HFFc6 (cell line): Measurements from ENCODE around the gene PRELID3B. TPM values are rescaled to one million over a fixed set of nuclear protein-coding genes. Genes with fewer than 3 reads are reported as not detected.
"Not testable (repeated sequence)": the region's sequence is repeated elsewhere in the genome, so short reads cannot be mapped to it uniquely, and the experiment has no call there.

Source experiments
- DNase-seq: peaks from one replicate; pipeline ENCODE4 v3.0.0-alpha.2; 2018
- H3K27ac Mint-ChIP-seq: 2 replicates; pipeline ENCODE4 v1.8.0; 2020; ENCODE audit warnings: mild to moderate bottlenecking, mixed read lengths
- H3K27me3 Mint-ChIP-seq: 2 replicates; pipeline ENCODE4 v1.8.0; 2021; ENCODE audit warnings: mild to moderate bottlenecking, moderate library complexity, mixed read lengths; ENCODE audit not compliant: insufficient read depth
- H3K36me3 Mint-ChIP-seq: 2 replicates; pipeline ENCODE4 v1.8.0; 2021; ENCODE audit warnings: low read depth, mixed read lengths
- H3K4me1 Mint-ChIP-seq: 2 replicates; pipeline ENCODE4 v1.8.0; 2020; ENCODE audit warnings: low read depth, mixed read lengths
- H3K4me3 Mint-ChIP-seq: 2 replicates; pipeline ENCODE4 v1.8.0; 2020; ENCODE audit warnings: mild to moderate bottlenecking, moderate library complexity, mixed read lengths
- H3K9me3 Mint-ChIP-seq: 2 replicates; pipeline ENCODE4 v1.8.0; 2020; ENCODE audit warnings: mild to moderate bottlenecking, mixed read lengths
- CTCF ChIP-seq: fragments of 200-600 bp; sonication (generic); IDR thresholded peaks from 2 replicates; pipeline ENCODE4 v1.5.0; 2021; ENCODE audit warnings: antibody characterized with exemption, mild to moderate bottlenecking
- total RNA-seq, 6 experiments: library from RNA; stranded (reverse); fragmentation: NEBNext Ultra II Directional; extraction: Animal tissue kit (Norgen Biotek cat#: 25700); gene quantifications; 2 replicates in 1 of 6; 3 replicates in 5 of 6; pipeline ENCODE4 v1.2.3, GENCODE V29; 2021

The PRELID3B gene
- total RNA-seq, 6 experiments from 2014 or later, result 55.2 to 64.1 (median 59.8) TPM

GRCh38 chr20:59043698-59044097 lies 1.1 kb upstream of the PRELID3B start:
- Mint-ChIP-seq H3K4me3 (peak overlapping the region; percentile 69), H3K27ac (peak overlapping the region; percentile 71), H3K27me3 (peaks cover 2% of the 10 kb centered on the region; the same call in 1 of the 2 replicates), H3K36me3 (peaks cover 22% of the 10 kb centered on the region), H3K9me3 (no peaks in the 10 kb centered on the region; the same call in 1 of the 2 replicates), H3K4me1 (peaks cover 57% of the 10 kb centered on the region)
- peak; percentile 46 for DNase-seq
- TF ChIP-seq CTCF, result no peak

DNA sequence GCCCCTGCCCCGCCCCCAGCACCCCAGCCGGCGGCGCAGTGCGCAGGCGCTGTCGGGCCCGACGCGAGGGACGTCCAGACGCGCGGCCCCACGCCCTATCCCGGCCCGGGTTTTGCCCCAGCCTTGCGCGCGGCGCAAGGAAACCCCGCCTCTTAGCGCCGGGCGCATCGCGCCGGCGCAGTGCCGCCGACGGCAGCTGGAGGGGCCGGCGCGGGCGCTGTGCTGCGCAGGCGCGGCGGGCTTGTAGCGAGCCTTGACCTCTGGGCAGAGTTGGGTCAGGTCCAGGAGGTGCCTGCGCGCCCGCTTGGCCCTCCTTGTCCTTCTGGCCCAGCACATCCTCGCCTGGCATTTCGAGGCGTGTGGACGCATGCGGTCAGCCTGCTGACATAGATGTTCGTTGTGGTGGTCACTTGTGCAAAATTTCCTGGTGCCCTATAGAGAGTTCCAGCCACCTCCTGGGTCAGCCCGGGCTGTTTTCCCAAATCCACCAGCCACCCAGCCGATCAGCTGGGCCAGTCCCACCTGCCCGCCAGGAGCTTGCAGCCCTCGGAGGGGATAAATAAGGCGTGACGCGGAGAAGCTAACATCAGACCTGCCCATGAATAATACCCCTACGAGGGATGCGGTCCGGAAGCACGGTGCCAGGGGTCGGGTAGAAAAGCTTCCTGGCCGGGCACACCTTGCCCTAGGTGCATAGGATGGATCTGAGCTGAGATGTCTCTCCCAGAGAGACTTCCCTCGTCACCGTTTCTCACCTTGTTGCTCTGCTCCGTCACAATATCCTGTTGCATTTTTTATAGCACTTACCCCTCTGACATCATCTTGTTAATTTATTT lies 428 bp upstream of the PRELID3B start:
- no peaks in the 10 kb centered on the region; the same call in 1 of the 2 replicates for H3K9me3 Mint-ChIP-seq
- peak overlapping the region; percentile 78 for H3K27ac Mint-ChIP-seq
- peak; percentile 76 for DNase-seq
- H3K4me1 Mint-ChIP-seq, result peaks cover 51% of the 10 kb centered on the region
- H3K27me3 Mint-ChIP-seq, result peaks cover 2% of the 10 kb centered on the region; the same call in 1 of the 2 replicates
- no peak for TF ChIP-seq CTCF
- peak overlapping the region; percentile 90 for H3K4me3 Mint-ChIP-seq
- peaks cover 22% of the 10 kb centered on the region for H3K36me3 Mint-ChIP-seq

DNA sequence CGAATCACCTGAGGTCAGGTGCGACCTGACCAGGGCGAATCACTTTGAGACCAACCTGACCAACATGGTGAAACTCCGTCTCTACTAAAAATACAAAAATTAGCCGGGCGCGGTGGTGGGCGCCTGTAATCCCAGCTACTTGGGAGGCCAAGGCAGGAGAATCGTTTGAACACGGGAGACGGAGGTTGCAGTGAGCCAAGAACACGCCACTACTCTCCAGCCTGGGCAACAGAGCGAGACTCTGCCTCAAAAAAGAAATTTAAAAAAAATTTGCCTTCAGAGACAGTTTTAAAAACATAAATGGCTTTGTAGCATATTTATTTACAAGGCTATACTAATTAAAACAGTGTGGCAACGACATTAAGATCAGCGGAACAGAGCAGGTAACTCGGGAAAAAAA lies 1.1 kb downstream of the PRELID3B start:
- peaks cover 45% of the 10 kb centered on the region for H3K4me1 Mint-ChIP-seq
- DNase-seq, H3K27me3 Mint-ChIP-seq, H3K9me3 Mint-ChIP-seq, H3K27ac Mint-ChIP-seq: not testable (repeated sequence)
- H3K36me3 Mint-ChIP-seq, result peaks cover 31% of the 10 kb centered on the region
- H3K4me3 Mint-ChIP-seq, result peak overlapping the region; percentile 90

DNA sequence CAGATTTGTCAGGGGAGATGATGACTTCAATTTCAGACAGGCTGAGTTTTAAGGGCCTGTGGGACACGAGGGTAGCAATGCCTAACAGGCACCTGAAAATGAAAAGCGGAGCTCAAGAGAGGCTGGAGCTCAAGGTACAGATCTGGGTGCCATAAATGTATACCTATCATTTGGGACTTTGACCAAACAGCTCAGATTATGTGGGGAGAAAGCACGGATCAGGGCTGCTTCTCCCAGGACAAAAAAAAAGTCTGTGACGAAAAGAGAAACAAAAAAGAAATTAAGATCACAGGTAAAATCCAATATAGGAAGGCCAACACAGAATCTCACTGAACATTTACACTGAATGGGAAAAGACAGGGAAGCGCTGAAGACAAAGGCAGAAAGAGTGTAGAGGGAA lies 1.9 kb downstream of the PRELID3B start:
- Mint-ChIP-seq H3K27ac (peak overlapping the region; percentile 12), H3K4me1 (peaks cover 45% of the 10 kb centered on the region), H3K36me3 (peaks cover 36% of the 10 kb centered on the region), H3K4me3 (peak overlapping the region; percentile 90), H3K27me3 (no peaks in the 10 kb centered on the region; the same call in 1 of the 2 replicates), H3K9me3 (no peaks in the 10 kb centered on the region; the same call in 1 of the 2 replicates)
- no peak for TF ChIP-seq CTCF
- no peak for DNase-seq

DNA sequence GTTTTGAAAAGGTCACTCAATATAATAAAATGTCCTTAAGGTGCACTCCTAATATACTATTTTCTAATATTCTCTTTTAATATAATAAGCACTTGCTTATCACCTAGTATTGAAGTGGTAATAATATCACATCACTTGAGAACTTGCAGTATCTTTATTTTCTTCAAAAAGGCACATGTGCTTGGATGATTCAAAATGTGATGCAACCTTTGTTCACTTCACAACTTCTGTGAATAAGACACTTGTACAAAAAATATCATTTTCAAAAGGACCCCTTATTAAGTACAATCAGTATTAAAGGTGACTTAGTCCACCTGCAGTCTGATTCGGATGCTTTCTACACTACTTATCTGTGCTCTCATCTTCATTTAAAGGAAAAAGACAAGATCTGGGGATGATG lies 3.4 kb downstream of the PRELID3B start:
- no peak for TF ChIP-seq CTCF
- H3K4me1 Mint-ChIP-seq, result peaks cover 45% of the 10 kb centered on the region
- no peaks in the 10 kb centered on the region; the same call in 1 of the 2 replicates for H3K9me3 Mint-ChIP-seq
- 0 out of 2 replicates have a peak overlapping the region, but pooled peaks have one; percentile 16 for H3K27ac Mint-ChIP-seq
- H3K36me3 Mint-ChIP-seq, result peaks cover 48% of the 10 kb centered on the region
- H3K27me3 Mint-ChIP-seq, result no peaks in the 10 kb centered on the region; the same call in 1 of the 2 replicates
- no peak overlapping the region for H3K4me3 Mint-ChIP-seq
- DNase-seq, result no peak

DNA sequence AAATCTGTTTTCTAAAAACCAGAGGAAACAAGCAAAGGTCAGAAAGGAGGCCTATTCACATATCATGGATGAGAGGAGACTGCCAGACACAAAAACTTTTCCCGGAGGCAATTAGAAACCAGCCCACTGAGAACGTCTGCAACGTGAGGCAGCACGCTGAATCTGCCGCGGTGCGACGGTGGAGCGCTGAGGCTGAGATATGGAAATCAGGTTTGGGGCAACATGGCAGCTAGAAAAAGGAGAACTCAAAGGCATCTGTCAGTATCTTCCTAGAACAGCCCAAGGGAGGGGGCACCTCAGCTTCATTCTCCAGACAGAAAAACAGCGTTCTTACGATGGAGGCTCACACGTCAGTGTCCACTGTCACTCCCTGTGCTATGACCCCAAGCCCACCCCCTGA lies 5.2 kb downstream of the PRELID3B start:
- Mint-ChIP-seq H3K27me3 (no peaks in the 10 kb centered on the region; the same call in 1 of the 2 replicates), H3K36me3 (peaks cover 52% of the 10 kb centered on the region), H3K9me3 (no peaks in the 10 kb centered on the region; the same call in 1 of the 2 replicates), H3K4me3 (no peak overlapping the region), H3K4me1 (peaks cover 44% of the 10 kb centered on the region), H3K27ac (no peak overlapping the region)
- no peak for DNase-seq
- TF ChIP-seq CTCF, result no peak
